Spleen (tissue), 11 donors: Measurements from ENCODE around the gene BLTP2. TPM values are rescaled to one million over a fixed set of nuclear protein-coding genes. Genes with fewer than 3 reads are reported as not detected.

ENCODE experiments used
- DNase-seq: peaks from one replicate; pipeline ENCODE4 v3.0.0-alpha.2; 2020
- H3K27ac ChIP-seq, 8 donors: fragments of 200-600 bp; sonication (generic) in 7 of 8; 1 replicate in 4 of 8; 2 replicates in 4 of 8; pipeline versions ENCODE4 v1.5.0 to v1.8.0; 2016 to 2021; ENCODE audit warnings: inconsistent platforms in 4 of 8, mild to moderate bottlenecking in 4 of 8, moderate library complexity in 1 of 8
- H3K27me3 ChIP-seq, 7 donors: fragments of 200-600 bp; sonication (generic) in 6 of 7; replicated peaks in 1 of 7; 1 replicate in 4 of 7; 2 replicates in 3 of 7; pipeline versions ENCODE4 v1.5.0 to v1.8.0; 2016 to 2021; ENCODE audit warnings: inconsistent platforms in 3 of 7, mild to moderate bottlenecking in 1 of 7
- H3K36me3 ChIP-seq, 6 donors: fragments of 200-600 bp; sonication (generic) in 5 of 6; 1 replicate in 4 of 6; 2 replicates in 2 of 6; pipeline versions ENCODE4 v1.5.0 to v1.8.0; 2016 to 2021; ENCODE audit warnings: inconsistent platforms in 2 of 6
- H3K4me1 ChIP-seq, 6 donors: fragments of 200-600 bp; sonication (generic) in 5 of 6; 1 replicate in 3 of 6; 2 replicates in 3 of 6; pipeline versions ENCODE4 v1.5.0 to v1.8.0; 2016 to 2021; ENCODE audit warnings: inconsistent platforms in 3 of 6
- H3K4me3 ChIP-seq, 8 donors: fragments of 200-600 bp; sonication (generic) in 7 of 8; 1 replicate in 4 of 8; 2 replicates in 4 of 8; pipeline versions ENCODE4 v1.5.0 to v1.8.0; 2016 to 2021; ENCODE audit warnings: inconsistent platforms in 4 of 8, mild to moderate bottlenecking in 4 of 8, moderate library complexity in 2 of 8
- H3K9me3 ChIP-seq, 8 donors: fragments of 200-600 bp; sonication (generic) in 7 of 8; 1 replicate in 4 of 8; 2 replicates in 4 of 8; pipeline versions ENCODE4 v1.5.0 to v1.8.0; 2016 to 2021; ENCODE audit warnings: inconsistent platforms in 4 of 8
- CTCF ChIP-seq, 11 experiments: fragments of 200-600 bp in 7 of 11; fragments of 450-650 bp in 4 of 11; sonication (generic) in 4 of 11; IDR thresholded peaks in 8 of 11; conservative IDR thresholded peaks in 3 of 11; 1 replicate in 7 of 11; 2 replicates in 4 of 11; pipeline versions ENCODE4 v1.4.0 to v1.8.0; 2016 to 2021; ENCODE audit warnings: antibody characterized with exemption in 11 of 11, inconsistent platforms in 4 of 11, mild to moderate bottlenecking in 1 of 11
- POLR2A ChIP-seq, 3 donors: fragments of 450-650 bp; IDR thresholded peaks; one replicate each; pipeline ENCODE4 v1.5.1; 2017; ENCODE audit warnings: antibody characterized with exemption in 3 of 3, mild to moderate bottlenecking in 1 of 3
- POLR2AphosphoS5 ChIP-seq, 3 donors: sonication (generic); formaldehyde crosslinking; IDR thresholded peaks; one replicate each; pipeline ENCODE4 v1.5.1; 2017; ENCODE audit warnings: antibody characterized with exemption in 3 of 3
- WGBS, 5 donors: extraction: QIAGEN DNeasy Blood & Tissue Kit in 3 of 5; methylation state at CpG; one replicate each; pipeline versions ENCODE4 v1.1.5 to v1.1.7; 2013 to 2018; 5-methylcytosine and 5-hydroxymethylcytosine counted together
- intact Hi-C: fragments of 100-400 bp; cut with DNase I; formaldehyde crosslinking; loops from one replicate; pipeline ENCODE4 v1.15.0; 2023; ENCODE audit warnings: low total_unique reads
- polyA plus RNA-seq, 3 donors: library from polyadenylated mRNA; stranded (reverse); fragments of 200-250 nt; gene quantifications; one replicate each; pipeline ENCODE4 v1.2.1, GENCODE V29; 2013
- total RNA-seq, 7 donors: library from RNA; depleted of rRNA in 3 of 7; stranded (reverse); fragments of >200 nt in 3 of 7; fragmentation: NEBNext Ultra II Directional in 4 of 7; extraction: Animal tissue kit (Norgen Biotek cat#: 25700) in 4 of 7; gene quantifications; one replicate each; pipeline versions ENCODE4 v1.1.0 to v1.2.1, GENCODE V29; 2016 to 2021
- donor health status: healthy with polysubstance abuse.
- donor health status: DM: no; HTN: no; CAD: no; lungs with moderate emphysema.
- donor health status: DM: no; HTN: no; CAD: no.
- donor health status: Bipolar disorder and iron deficiency.
- donor health status: healthy.
- donor health status: DM: no; HTN: no; CAD: no.
- donor health status: DM: yes; HTN: yes; CAD: no.

The BLTP2 gene
- total and polyA plus RNA-seq, 10 donors: 11.8 to 193 (median 146) TPM

GRCh38 chr17:28646039-28646754 lies 1.2 kb upstream of the BLTP2 start:
- DNase-seq: no peak
- 48 to 68% (median 52%) methylated on average over 12 of the region's 12 CpGs for WGBS, 5 donors
- H3K27me3 ChIP-seq: no peaks in the 10 kb centered on the region
- no peaks in the 10 kb centered on the region for H3K9me3 ChIP-seq
- peaks cover 31 to 64% (median 51%) of the 10 kb centered on the region in 6 donors for H3K4me1 ChIP-seq
- intact Hi-C loops: no loop called here
- peak overlapping the region in 4 of 8 donors; percentile 6 to 97 (median 89) for H3K4me3 ChIP-seq
- H3K36me3 ChIP-seq: peaks cover 2 to 62% (median 42%) of the 10 kb centered on the region in 6 donors
- H3K27ac ChIP-seq: peak overlapping the region; percentile 93 to 99 (median 96)
- TF ChIP-seq CTCF (IDR thresholded peaks at IDR 0.05 in 8 of 11, conservative IDR thresholded peaks at IDR 0.05 in 3 of 11) (no peak), POLR2A (IDR thresholded peaks at IDR 0.05) (no peak), POLR2AphosphoS5 (IDR thresholded peaks at IDR 0.05) (no peak)

- intact Hi-C loops: no loop called here
- Histone ChIP-seq H3K4me3 (peak overlapping the region; percentile 68 to 97 (median 90)), H3K4me1 (peaks cover 31 to 70% (median 52%) of the 10 kb centered on the region in 6 donors), H3K27me3 (no peaks in the 10 kb centered on the region), H3K27ac (peak overlapping the region; percentile 93 to 99 (median 96)), H3K9me3 (no peaks in the 10 kb centered on the region), H3K36me3 (peaks cover 2 to 62% (median 44%) of the 10 kb centered on the region in 6 donors)
- DNase-seq: no peak
- peak in 1 of 11 experiments; percentile 4 for TF ChIP-seq CTCF (IDR thresholded peaks at IDR 0.05 in 8 of 11, conservative IDR thresholded peaks at IDR 0.05 in 3 of 11)
- no peak for TF ChIP-seq POLR2A (IDR thresholded peaks at IDR 0.05)
- TF ChIP-seq POLR2AphosphoS5 (IDR thresholded peaks at IDR 0.05): no peak
- 19 to 33% (median 25%) methylated on average over 8 of the region's 8 CpGs for WGBS, 5 donors
Observed at GRCh38 chr17:28645576-28645939, 600 bp upstream of the BLTP2 start.

DNA sequence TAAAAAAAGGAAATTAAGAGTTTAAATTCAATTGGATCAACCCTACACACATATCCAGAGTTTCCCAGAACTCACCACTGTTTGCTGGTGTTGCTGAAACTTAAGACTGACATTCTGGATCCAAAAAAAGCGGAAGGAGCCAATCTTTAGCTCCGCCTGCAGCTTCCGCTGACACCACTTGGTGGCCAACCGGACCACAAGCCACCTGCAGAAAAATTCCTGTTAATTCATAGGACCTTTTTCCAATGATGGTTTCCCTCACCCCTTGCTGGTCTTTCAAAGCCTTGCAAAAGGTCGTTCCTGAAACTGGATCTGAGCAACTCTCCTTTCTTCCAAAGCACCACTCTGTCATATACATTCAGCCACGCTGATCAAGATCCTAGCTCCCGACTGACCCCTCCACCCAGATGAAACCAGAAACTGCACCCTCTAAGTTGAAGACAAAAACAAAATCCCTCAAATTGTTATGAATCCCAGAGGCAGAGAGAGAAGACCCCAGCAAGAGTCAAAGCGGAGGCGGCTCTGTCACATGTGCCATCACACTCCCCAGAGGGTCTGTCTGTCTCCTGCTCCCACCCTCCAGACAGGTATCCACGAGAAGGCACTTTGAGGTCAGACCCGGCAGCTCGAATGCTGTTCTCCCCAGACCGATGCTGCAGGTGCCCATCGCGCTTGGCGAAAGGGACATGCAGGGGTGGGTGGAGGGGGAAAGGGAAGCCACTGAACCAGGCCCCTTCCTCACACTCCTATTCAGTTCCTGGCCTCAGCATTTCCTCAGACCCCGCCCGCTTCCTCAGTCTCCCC lies 773 bp downstream of the BLTP2 start:
- peak overlapping the region; percentile 93 to 99 (median 96) for H3K27ac ChIP-seq
- DNase-seq: peak; percentile 84
- peaks cover 31 to 72% (median 52%) of the 10 kb centered on the region in 6 donors for H3K4me1 ChIP-seq
- 0 to 1% (median 1%) methylated on average over 17 to 18 of the region's 18 CpGs for WGBS, 5 donors
- peak overlapping the region; percentile 68 to 97 (median 90) for H3K4me3 ChIP-seq
- peaks cover 2 to 62% (median 55%) of the 10 kb centered on the region in 6 donors for H3K36me3 ChIP-seq
- TF ChIP-seq POLR2AphosphoS5 (IDR thresholded peaks at IDR 0.05) (peak in 1 of 3 donors; percentile 25), CTCF (IDR thresholded peaks at IDR 0.05 in 8 of 11, conservative IDR thresholded peaks at IDR 0.05 in 3 of 11) (peak; percentile 35 to 76 (median 52)), POLR2A (IDR thresholded peaks at IDR 0.05) (no peak)
- intact Hi-C loops: no loop called here
- no peaks in the 10 kb centered on the region for H3K27me3 ChIP-seq
- H3K9me3 ChIP-seq: no peaks in the 10 kb centered on the region

- 70 to 98% (median 91%) methylated on average over 2 of the region's 2 CpGs for WGBS, 5 donors
- H3K4me1 ChIP-seq: peaks cover 27 to 55% (median 42%) of the 10 kb centered on the region in 6 donors
- TF ChIP-seq CTCF (IDR thresholded peaks at IDR 0.05 in 8 of 11, conservative IDR thresholded peaks at IDR 0.05 in 3 of 11) (no peak), POLR2A (IDR thresholded peaks at IDR 0.05) (no peak), POLR2AphosphoS5 (IDR thresholded peaks at IDR 0.05) (no peak)
- no peaks in the 10 kb centered on the region for H3K27me3 ChIP-seq
- peaks cover 11 to 70% (median 68%) of the 10 kb centered on the region in 6 donors for H3K36me3 ChIP-seq
- H3K9me3 ChIP-seq: no peaks in the 10 kb centered on the region
- no peak overlapping the region for H3K4me3 ChIP-seq
- no peak for DNase-seq
- no peak overlapping the region for H3K27ac ChIP-seq
- intact Hi-C loops: no loop called here
Observed at GRCh38 chr17:28641579-28641978, 3.4 kb downstream of the BLTP2 start.
